NOMO-1 (cell line): ENCODE measurements around the gene FAM131A.
A peak's percentile ranks its signal among the peaks of the same experiment; 100 is the strongest.

Experiments used
- DNase-seq, 2 experiments: peaks; one replicate each; lab custom pipeline; 2025; ENCODE audit not compliant: unreplicated experiment in 2 of 2; lab: John Stamatoyannopoulos, UW

FAM131A gene

GRCh38 chr3:184337399-184337714, at the start of gene FAM131A:
TSS of gene FAM131A (plus strand) at chr3:184337600. CDS start at chr3:184337631, 31 bp downstream.
- no peak for DNase-seq

- peak; percentile 58 to 79 for DNase-seq
Observed at GRCh38 chr3:184289426-184289938, 47.9 kb upstream of the FAM131A start.

GRCh38 chr3:184290331-184290730, 47.1 kb upstream of the FAM131A start:
- no peak for DNase-seq

DNA sequence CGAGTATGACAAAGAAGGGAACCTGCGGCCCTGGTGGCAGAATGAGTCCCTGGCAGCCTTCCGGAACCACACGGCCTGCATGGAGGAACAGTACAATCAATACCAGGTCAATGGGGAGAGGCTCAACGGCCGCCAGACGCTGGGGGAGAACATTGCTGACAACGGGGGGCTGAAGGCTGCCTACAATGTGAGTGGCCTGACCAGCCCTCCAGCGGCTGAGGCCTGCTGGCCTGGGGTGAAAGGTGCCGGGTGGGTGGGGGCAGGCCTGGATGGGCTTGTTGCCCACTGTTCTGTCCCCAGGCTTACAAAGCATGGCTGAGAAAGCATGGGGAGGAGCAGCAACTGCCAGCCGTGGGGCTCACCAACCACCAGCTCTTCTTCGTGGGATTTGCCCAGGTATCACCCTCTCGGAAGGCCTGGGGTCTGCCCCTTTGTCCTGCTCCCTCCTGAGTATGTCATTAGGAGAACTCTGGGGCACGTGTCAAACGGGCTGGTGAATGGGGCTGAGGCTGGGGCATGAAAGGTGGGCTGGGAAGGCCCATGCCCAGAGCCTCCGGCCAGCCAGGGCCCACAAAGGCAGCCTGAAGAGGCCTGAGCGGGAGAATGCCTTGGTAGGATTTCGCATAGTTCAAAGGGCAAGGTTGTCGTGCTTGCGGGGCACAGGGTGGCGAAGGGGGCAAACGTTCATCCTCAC, 46.2 kb upstream of the FAM131A start:
- no peak for DNase-seq

GRCh38 chr3:184291738-184292445, 45.5 kb upstream of the FAM131A start:
- no peak for DNase-seq

- no peak for DNase-seq
Observed at GRCh38 chr3:184295771-184296170, 41.6 kb upstream of the FAM131A start.

DNA sequence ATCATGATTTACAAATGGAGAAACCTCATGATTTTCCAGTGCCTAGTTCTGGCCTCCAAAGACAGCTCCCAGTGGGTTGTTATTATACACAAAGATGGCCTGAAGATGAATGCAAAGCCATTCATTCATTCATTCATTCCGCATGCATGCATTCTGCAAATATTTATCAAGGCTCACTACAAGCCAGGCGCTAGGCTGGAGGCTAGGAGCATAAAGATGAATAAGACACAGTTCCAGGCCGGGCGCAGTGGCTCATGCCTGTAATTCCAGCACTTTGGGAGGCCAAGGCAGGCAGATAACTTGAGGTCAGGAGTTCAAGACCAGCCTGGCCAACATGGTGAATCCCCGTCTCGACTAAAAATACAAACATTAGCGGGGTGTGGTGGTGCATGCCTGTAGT, 40.8 kb upstream of the FAM131A start:
- DNase-seq = no peak

DNA sequence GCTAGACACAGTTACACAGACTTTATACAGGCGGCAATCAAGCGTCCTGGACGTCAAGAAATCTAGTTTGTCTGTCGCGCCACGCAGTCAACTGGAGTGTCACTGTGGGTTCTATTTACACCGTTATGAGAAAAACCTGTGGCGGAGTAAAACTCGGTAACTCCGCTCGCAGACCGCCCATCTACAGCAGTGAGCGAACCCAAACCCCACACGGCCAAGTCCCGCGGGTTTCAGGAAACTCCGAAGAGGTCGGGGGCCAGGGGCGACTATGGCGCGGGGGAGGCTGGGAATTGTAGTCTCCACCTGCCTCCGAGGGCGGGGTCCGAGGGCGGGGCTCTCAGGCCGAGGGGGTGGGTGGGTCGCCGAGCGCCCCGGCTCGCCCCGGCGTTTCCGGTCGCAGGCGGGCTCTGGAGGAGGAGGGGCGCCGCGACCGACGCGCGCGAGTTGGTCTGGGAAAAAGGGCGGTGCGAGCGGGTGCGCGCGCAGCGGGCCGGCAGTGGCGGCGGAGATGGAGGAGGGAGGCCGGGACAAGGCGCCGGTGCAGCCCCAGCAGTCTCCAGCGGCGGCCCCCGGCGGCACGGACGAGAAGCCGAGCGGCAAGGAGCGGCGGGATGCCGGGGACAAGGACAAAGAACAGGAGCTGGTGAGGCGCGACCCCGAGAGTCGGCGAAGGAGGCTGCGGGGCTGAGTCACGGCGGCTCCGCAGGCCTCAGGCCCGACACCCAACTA, 38.5 kb upstream of the FAM131A start, which contains the start of gene PSMD2:
TSS of gene PSMD2 (plus strand) at position 483 of the 729 bp plus-strand sequence. CDS start at position 509, 26 bp downstream.
- DNase-seq = peak; percentile 98 to 99

DNA sequence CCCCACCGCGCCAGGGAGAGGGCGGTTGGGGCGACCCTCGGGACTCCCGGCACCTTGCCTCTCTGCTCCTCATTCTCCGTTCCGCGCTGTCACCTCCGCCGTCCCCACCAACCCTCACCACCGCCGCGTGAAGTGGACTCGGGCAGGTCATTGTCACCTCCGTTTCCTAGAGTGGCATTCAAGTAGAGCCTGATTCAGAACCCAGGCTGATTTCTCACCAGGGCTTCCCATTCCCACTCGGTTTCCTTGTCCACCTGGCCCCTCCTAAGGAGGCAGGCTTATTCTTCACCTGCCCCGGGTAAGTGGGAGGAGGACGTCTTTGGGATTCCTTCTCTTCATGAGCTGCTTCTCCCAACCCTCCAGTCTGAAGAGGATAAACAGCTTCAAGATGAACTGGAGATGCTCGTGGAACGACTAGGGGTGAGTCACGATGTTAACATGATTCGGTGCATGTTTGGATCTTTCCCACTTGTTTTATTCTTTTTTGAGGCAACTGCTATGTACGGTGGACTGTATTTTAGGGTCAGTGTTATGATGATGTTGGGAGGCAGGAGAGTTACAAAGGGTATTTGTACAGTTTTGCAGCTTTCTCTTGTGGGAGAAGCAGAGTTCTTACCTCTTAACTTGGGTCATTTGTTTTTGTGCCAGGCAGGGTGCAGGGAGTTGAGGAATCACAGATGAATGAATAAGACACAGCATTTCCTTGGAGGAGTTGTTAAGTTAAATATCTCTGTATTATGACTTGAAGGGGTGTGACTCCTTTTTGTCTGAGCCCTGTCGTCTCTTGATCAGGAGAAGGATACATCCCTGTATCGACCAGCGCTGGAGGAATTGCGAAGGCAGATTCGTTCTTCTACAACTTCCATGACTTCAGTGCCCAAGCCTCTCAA, 37.7 kb upstream of the FAM131A start:
- DNase-seq = no peak

GRCh38 chr3:184300378-184300720, 37.1 kb upstream of the FAM131A start:
- no peak for DNase-seq

- no peak for DNase-seq
Observed at GRCh38 chr3:184305577-184305976, 31.8 kb upstream of the FAM131A start.

DNA sequence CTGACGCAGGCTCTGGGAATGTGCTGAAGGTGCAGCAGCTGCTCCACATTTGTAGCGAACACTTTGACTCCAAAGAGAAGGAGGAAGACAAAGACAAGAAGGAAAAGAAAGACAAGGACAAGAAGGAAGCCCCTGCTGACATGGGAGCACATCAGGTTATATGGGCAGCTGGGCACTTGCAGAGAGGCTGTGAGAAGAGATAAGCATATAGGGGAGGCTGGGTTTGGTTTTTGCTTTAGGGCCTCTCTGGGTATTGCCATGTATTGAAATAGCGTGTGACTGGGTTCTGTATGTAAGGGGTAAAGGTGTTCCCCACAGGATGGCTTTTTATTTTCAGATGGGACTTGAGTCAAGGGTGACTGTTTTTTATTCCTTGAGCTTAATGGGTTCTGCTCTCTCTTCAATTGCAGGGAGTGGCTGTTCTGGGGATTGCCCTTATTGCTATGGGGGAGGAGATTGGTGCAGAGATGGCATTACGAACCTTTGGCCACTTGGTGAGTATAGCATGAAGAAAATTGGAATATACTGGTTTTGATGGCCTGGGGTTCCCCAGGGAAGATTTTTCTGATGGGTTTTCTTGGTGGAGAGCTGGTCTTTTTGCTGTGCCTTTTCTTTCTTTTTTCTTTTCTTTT, 30.9 kb upstream of the FAM131A start:
- DNase-seq = no peak

GRCh38 chr3:184307915-184308314, 29.5 kb upstream of the FAM131A start:
- DNase-seq = no peak

DNA sequence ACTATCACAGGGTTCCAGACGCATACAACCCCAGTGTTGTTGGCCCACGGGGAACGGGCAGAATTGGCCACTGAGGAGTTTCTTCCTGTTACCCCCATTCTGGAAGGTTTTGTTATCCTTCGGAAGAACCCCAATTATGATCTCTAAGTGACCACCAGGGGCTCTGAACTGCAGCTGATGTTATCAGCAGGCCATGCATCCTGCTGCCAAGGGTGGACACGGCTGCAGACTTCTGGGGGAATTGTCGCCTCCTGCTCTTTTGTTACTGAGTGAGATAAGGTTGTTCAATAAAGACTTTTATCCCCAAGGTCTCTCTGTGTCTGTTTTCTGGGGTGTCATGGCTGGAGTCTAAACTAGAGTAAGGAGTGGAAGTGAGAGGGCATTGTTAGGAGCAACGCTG, 28.7 kb upstream of the FAM131A start:
- DNase-seq = no peak

DNA sequence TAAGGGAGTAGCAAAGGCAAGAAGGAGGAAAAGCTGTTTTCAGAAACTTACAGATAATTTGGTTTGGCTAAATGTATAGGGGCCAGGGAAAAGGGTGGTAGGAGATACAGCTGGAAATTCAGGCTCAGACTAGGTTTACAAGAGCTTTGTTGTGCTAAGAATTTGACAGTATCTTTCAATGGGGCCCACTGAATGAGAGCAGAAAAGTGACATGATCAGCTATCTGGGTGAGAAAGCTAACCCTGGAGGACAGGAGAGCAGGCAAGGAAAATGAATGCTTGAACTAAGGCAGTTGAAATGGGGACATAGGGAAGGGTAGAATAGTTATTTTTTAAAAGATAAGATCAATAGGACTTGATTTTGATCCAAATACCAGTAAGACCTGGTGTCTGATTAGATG, 25.8 kb upstream of the FAM131A start:
- DNase-seq = no peak

GRCh38 chr3:184314363-184314699, 23.1 kb upstream of the FAM131A start, which contains the start of gene EIF4G1:
TSS of gene EIF4G1 (plus strand) at chr3:184314606. CDS start at chr3:184315797, 1,191 bp downstream.
- peak; percentile 93 to 99 for DNase-seq

DNA sequence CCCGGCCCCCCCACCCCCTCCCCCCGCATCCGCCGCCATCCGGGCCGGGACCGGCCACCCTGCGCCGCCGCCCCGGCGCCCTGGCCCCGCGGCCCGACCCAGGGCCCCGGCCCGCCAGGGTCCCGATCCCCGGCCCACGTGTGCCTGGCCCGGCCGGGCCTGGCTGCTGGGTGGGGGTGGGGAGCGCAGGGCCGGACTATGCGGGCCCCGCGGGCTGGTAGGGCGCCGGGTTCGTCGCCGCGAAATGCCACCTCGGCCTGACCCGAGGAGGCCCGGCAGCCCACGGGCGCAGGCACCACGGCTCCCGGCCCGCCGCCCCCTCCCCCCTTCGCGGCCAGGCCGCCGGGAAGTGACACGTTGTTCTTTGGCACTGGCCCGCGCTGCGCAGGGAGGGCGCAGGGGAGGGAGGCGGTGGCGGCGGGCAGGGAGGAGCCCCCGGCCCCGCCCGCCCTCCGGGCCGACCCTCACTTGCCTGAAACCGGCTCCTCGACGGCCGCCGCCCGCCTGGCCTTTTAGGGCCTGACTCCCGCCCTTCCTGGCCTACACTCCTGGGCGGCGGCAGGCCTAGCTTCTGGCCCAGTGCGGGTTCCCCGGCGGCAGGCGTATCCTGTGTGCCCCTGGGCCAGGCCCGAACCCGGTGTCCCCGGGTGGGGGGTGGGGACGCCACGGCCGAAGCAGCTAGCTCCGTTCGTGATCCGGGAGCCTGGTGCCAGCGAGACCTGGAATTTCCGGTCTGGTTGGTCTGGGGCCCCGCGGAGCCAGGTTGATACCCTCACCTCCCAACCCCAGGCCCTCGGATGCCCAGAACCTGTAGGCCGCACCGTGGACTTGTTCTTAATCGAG, 22.5 kb upstream of the FAM131A start:
- peak; percentile 59 to 80 for DNase-seq

- DNase-seq = peak; percentile 28 to 32
Observed at GRCh38 chr3:184315543-184315867, 21.9 kb upstream of the FAM131A start.

DNA sequence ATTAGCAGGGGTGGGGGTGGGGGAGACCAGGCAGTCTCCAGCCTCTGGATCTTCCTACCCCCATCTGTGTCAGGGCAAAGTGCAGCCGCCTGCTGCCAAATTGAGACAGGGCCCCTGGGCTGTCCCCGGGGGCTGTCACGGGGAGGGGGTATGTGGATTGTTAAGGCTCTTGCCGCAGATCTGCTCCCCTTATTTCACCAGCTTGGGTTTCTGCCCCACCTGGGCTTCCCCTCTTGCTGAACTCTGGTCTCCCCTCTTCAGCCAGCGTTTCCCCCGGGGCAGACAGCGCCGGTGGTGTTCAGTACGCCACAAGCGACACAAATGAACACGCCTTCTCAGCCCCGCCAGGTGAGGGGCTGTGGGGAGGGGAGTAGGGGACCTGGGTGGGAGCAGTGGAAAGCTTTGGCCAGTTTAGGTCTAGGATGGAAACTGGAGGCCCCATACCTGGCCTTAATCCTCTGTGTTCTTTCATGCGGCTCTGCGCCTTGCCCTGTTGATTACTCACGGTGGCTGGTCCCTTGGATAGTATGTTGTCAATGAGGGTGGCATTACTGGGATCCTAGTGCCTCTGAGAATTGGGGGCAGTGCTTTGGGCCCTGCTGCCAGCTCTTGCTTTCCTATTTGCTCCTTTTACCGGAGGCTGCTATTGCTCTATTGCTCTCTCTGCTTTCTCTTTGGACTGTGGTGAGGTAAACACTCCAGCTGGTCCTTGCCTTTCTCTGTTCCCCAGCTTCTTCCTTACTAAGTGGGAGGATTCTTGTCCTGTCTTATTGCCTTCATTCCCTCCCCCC, 21.3 kb upstream of the FAM131A start:
- DNase-seq = no peak
